Spinal cord (tissue), 10 donors: ENCODE results near the gene LMO3. TPM values are rescaled to one million over a fixed set of nuclear protein-coding genes. Genes with fewer than 3 reads are reported as not detected.
A peak's percentile ranks its signal among the peaks of the same experiment; 100 is the strongest.

ENCODE experiments used
- DNase-seq, 6 donors: peaks; one replicate each; pipeline versions ENCODE4 v3.0.0 to v3.0.0-alpha.2; 2013 to 2015; ENCODE audit warnings: low spot score in 6 of 6, low read depth in 4 of 6
- H3K27ac ChIP-seq: one replicate; pipeline ENCODE4 v1.5.1; 2013; ENCODE audit warnings: low read depth, low read length, control low read depth
- H3K27me3 ChIP-seq: one replicate; pipeline ENCODE4 v1.6.1; 2013; ENCODE audit warnings: low read length; ENCODE audit not compliant: control insufficient read depth, insufficient read depth
- H3K36me3 ChIP-seq: one replicate; pipeline ENCODE4 v1.6.1; 2013; ENCODE audit warnings: low read length; ENCODE audit not compliant: control insufficient read depth, insufficient read depth
- H3K4me1 ChIP-seq: one replicate; pipeline ENCODE4 v1.6.1; 2013; ENCODE audit warnings: low read length; ENCODE audit not compliant: control insufficient read depth, insufficient read depth
- H3K4me3 ChIP-seq: one replicate; pipeline ENCODE4 v1.5.1; 2013; ENCODE audit warnings: low read depth, low read length, control low read depth
- H3K9me3 ChIP-seq: one replicate; pipeline ENCODE4 v1.6.1; 2013; ENCODE audit warnings: low read length; ENCODE audit not compliant: control insufficient read depth, insufficient read depth
- WGBS: methylation state at CpG from one replicate; pipeline ENCODE4 v1.1.5; 2013; ENCODE audit warnings: missing lambda C conversion rate; ENCODE audit not compliant: insufficient coverage; 5-methylcytosine and 5-hydroxymethylcytosine counted together
- polyA plus RNA-seq, 2 donors: library from polyadenylated mRNA; unstranded; fragments of 120-200 nt; gene quantifications; one replicate each; pipeline ENCODE4 v1.2.1, GENCODE V29; 2013; ENCODE audit not compliant: insufficient read length in 2 of 2
- total RNA-seq, 2 donors: library from RNA; depleted of rRNA in 1 of 2; stranded (reverse); fragments of 120-200 nt in 1 of 2; fragments of >200 nt in 1 of 2; gene quantifications; one replicate each; pipeline versions ENCODE4 v1.2.3 to v1.2.4, GENCODE V29; 2013 to 2014
- donor health status: healthy.

The LMO3 gene
- total and polyA plus RNA-seq, 4 donors: 56.1 to 113 (median 85.2) TPM

DNA sequence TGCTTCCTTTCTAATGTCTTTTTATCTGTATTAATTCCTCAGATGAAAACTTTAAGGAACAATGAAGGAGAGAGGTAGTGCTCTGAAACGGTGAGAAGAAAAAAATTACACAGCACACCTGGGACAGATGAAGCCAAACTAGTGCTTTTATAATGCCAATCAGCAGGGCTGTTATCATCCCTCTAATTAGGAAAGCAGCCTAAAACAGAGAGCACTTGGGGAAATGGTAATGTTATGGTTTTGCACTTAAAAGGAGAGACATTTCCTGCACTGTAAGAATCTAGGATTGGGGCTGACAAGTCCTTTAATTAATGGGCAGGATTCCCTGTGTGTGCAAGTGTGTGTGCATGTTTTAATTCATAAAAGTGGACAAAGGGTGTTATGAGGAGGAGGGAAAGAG, 4.8 kb upstream of the LMO3 start:
- peaks cover 3% of the 10 kb centered on the region for H3K4me1 ChIP-seq
- no peak overlapping the region for H3K27ac ChIP-seq
- H3K9me3 ChIP-seq: no peaks in the 10 kb centered on the region
- WGBS: no CpG with 5 or more reads among the region's 1 CpG
- peak in 2 of 6 donors; percentile 23 to 84 for DNase-seq
- no peaks in the 10 kb centered on the region for H3K27me3 ChIP-seq
- H3K4me3 ChIP-seq: no peak overlapping the region
- H3K36me3 ChIP-seq: no peaks in the 10 kb centered on the region

DNA sequence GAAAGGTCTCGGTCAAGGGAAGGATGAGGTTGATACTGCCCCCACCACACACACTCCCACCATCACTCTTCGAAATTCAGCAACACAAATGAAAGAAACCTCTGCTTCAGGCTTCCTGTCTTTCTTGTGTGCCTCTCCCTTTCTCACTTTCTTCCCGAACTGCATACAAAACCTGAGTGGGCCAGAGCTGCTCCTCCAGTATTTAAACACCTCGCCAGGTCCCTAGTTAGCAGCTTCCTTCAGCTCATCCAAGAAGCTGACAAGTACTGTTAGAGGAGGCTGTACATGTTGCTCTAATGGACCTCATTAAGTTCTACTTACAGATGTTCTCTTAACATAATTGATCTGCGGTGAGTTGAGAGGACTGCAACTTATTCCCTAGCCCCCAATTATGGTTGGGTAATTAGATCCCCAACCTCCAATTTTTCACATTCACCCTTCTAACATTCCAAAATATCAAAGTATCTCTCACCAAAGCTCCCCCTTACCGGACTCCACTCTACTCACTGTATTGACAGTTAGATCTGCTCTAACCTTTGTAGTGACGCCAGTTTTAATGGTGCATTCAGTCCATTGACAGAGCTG, 4.1 kb upstream of the LMO3 start:
- no peaks in the 10 kb centered on the region for H3K9me3 ChIP-seq
- H3K4me3 ChIP-seq: no peak overlapping the region
- WGBS: 31% methylated on average over 4 of the region's 7 CpGs
- DNase-seq: peak in 2 of 6 donors; percentile 57 to 59
- H3K27me3 ChIP-seq: no peaks in the 10 kb centered on the region
- peak overlapping the region; percentile 92 for H3K27ac ChIP-seq
- H3K36me3 ChIP-seq: no peaks in the 10 kb centered on the region
- peaks cover 3% of the 10 kb centered on the region for H3K4me1 ChIP-seq

DNA sequence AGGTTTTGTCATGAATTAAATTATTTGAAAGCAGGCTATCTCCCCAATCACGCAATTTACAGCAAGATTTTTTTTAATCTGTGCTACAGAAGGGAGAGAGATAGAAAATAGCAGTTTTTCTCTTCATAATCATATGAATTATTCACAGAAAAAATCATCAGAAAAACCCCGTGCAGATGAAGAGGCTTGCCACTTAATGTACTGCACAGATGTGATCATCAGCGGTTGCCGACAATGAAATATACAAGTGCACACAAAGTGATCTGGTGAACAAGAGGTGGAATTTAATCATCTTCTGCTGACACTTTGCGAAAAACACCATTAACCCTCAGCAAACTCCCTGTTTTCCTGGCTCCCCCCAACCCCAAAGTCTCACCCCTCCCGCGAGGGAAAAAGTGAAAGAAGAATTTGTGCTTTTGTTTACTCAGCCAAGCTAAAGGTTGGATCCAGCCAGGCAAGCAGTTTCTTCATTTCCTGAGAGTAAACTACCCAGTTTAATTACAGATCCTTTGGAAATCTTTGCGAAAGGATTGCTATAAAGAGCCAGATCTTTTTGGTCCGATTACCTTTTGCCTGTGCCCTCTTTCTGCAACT, 3.1 kb upstream of the LMO3 start:
- H3K4me1 ChIP-seq: peaks cover 8% of the 10 kb centered on the region
- H3K4me3 ChIP-seq: peak overlapping the region; percentile 24
- H3K36me3 ChIP-seq: no peaks in the 10 kb centered on the region
- peak in 1 of 6 donors; percentile 50 for DNase-seq
- no peaks in the 10 kb centered on the region for H3K27me3 ChIP-seq
- no peaks in the 10 kb centered on the region for H3K9me3 ChIP-seq
- WGBS: 15% methylated on average over 4 of the region's 9 CpGs
- peak overlapping the region; percentile 92 for H3K27ac ChIP-seq

DNA sequence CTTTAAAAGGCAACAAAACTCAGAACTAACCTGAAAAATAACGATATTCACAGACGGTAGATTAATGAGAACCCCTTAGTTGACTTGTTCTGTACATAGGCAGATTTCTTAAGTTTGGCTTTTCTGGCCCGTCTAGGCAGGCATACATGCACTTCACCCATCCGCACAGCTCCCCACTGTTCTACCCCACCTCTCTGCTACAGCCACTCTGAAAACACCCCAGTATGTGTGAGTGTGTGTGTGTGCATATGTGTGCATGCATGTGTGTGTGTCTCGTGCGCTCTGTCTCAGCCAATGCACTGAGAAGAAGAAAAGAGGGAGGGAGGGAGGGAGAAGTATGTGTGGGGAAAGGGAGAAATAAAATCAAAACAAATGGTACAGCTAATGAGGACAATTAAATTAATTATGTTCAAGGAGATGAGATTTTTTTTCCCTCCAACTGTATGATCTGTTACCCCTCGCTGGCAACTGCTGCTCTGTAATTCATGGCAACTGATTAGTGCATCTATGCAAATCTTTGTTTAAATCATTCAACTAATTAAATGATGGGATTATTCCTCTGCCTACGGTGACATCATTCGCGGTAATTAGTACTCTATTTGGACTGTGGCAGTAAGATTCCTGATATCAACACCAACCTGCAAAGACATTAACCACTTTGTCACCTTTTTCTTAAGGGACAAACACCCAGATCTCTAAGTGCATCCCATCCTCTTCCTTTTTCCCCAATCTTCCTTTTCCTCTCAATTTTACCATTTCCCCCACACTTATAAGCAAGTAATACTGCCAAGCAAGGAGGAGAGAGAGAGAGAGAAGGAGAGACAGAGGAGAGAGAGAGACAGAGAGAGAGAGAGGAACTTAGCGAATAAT, 2.2 kb upstream of the LMO3 start:
- Histone ChIP-seq H3K4me1 (peaks cover 10% of the 10 kb centered on the region), H3K27ac (peak overlapping the region; percentile 92), H3K9me3 (no peaks in the 10 kb centered on the region), H3K27me3 (no peaks in the 10 kb centered on the region), H3K4me3 (peak overlapping the region; percentile 24), H3K36me3 (no peaks in the 10 kb centered on the region)
- DNase-seq: peak in 2 of 6 donors; percentile 84 to 85
- no CpG with 5 or more reads among the region's 11 CpGs for WGBS

DNA sequence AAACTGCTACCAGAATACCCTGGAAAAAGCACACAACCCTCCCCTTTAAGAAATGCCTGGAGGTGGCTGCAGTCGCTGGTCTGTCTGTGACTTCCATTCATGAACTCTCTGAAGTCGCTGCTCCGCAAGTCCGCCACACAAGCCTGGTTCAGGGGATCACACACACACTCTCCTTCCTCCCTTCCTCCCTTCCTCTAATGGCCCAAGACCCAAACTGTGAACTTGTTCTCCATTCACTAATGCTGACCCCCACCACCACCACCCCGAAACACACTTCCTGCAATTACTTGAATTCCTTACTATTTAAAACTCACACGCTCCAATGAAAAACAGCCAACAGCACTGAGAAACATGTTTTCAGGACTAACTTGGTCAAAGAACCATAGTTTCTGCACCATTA, 1.0 kb upstream of the LMO3 start:
- peak in 2 of 6 donors; percentile 63 for DNase-seq
- peak overlapping the region; percentile 67 for H3K4me3 ChIP-seq
- no peaks in the 10 kb centered on the region for H3K27me3 ChIP-seq
- peaks cover 10% of the 10 kb centered on the region for H3K4me1 ChIP-seq
- 9% methylated on average over 6 of the region's 6 CpGs for WGBS
- no peaks in the 10 kb centered on the region for H3K9me3 ChIP-seq
- H3K36me3 ChIP-seq: no peaks in the 10 kb centered on the region
- peak overlapping the region; percentile 92 for H3K27ac ChIP-seq

DNA sequence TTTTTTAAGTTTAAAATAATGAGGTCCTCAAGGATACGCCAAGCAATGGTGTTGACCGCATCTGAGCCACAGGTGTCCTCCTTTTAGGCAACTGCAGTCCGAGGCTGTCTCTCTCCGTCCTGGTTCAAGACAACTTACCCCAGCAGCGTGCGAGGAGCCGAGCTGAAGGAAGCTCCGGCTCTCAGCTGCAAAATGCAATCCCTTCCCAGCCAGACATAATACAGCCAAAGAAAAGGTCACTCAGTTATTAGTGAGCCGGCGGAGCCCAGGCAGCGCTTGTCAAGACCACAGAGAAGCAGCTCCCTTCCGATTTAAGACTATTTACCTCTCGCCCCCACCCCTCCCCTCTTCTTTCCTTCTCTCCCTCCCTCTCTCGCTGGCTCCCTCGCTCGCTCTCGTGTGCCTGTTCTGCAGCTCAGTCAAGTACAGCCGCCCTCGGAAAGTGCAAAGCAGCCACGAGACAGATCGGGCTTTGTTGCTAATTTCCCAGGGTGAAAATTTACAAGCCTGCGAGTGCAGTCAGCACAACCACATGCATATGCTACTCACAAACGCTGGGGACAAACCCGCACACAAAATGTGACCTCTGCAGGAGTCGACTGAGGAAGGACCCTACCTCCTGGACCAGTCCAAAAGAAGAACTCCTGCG, 363 bp upstream of the LMO3 start:
- Histone ChIP-seq H3K36me3 (no peaks in the 10 kb centered on the region), H3K9me3 (no peaks in the 10 kb centered on the region), H3K4me1 (peaks cover 10% of the 10 kb centered on the region), H3K4me3 (peak overlapping the region; percentile 67), H3K27ac (peak overlapping the region; percentile 92), H3K27me3 (no peaks in the 10 kb centered on the region)
- DNase-seq: peak in 3 of 6 donors; percentile 65 to 92 (median 91)
- WGBS: under 1% methylated on average over 22 of the region's 26 CpGs

DNA sequence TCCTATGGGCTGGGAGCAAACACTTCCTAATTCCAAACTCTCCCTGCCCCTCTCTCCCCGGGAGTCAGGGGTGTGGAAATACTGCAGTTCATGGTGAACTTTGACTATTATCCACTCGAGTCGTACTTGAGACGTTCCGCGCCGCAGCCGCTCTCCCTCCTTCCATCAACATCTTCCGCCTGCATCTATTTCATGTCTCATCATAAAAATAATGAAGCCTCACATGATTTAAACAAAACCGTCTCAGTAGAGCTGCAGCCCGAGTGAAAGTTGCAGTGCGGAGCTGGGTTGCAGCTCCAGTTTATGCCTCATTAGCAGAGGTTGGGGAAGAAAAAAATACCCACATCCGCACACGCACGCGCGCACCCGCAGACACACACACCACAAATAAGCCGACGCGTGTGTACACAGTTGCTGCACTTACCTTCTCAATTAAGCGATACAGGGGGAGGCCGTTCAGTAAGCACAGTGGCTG, 283 bp downstream of the LMO3 start:
- WGBS: 0% methylated on average over 8 of the region's 23 CpGs
- Histone ChIP-seq H3K4me3 (peak overlapping the region; percentile 67), H3K36me3 (no peaks in the 10 kb centered on the region), H3K27ac (peak overlapping the region; percentile 92), H3K4me1 (peaks cover 10% of the 10 kb centered on the region), H3K27me3 (no peaks in the 10 kb centered on the region), H3K9me3 (no peaks in the 10 kb centered on the region)
- peak in 2 of 6 donors; percentile 74 to 87 for DNase-seq

DNA sequence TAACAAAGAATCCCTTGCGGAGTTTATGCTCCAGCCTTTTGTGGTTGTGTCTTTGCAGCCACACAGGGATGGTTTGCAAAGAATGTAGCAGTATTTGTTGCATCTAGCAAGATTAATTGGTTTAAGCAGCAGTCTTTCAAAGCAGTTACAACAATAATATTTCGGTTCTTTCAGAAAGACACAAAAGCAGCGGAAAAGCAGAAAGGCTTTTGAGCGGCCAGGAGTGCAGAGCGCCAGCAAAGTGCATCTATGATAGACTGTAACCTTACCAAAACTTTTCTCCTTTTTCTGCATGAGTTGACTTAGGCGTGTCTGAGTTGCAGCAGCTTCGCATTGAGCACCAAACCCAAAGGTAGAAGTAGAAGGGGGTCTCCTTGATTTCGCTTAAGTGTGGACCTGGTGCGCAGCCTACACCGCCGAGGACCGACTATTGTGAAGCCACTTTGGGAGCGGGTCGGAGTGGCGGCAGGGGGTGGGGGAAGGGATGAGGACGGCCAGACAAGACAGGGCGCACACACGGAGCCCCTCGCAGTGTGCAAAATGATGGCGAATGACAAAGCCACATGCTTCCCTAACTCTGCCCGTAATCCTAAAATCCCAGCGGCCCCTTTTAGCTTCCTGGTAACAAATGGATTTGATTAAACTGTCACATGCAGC, 1.2 kb downstream of the LMO3 start:
- Histone ChIP-seq H3K9me3 (no peaks in the 10 kb centered on the region), H3K27ac (peak overlapping the region; percentile 92), H3K4me3 (peak overlapping the region; percentile 67), H3K27me3 (no peaks in the 10 kb centered on the region), H3K4me1 (peaks cover 10% of the 10 kb centered on the region), H3K36me3 (no peaks in the 10 kb centered on the region)
- peak in 2 of 6 donors; percentile 67 to 84 for DNase-seq
- 7% methylated on average over 11 of the region's 22 CpGs for WGBS
